H1 (cell line): ENCODE data around the gene OCEL1.

ENCODE experiments used
- CBX8 ChIP-seq: fragments of 300-800, 300-1000 bp; sonication (generic); IDR thresholded peaks from 2 replicates; pipeline ENCODE4 v1.7.1; 2016; ENCODE audit warnings: low read depth, low read length, borderline replicate concordance
- CEBPB ChIP-seq: IDR thresholded peaks from 2 replicates; pipeline ENCODE4 v1.6.1; 2012; ENCODE audit warnings: low read depth, low read length
- CREB1 ChIP-seq: IDR thresholded peaks from 2 replicates; pipeline ENCODE4 v1.6.1; 2012; ENCODE audit warnings: inconsistent platforms
- CTCF ChIP-seq, 3 experiments: IDR thresholded peaks; 1 replicate in 2 of 3; 2 replicates in 1 of 3; pipeline versions ENCODE4 v1.5.1 to v1.6.1; 2011; ENCODE audit warnings: low read length in 3 of 3, mild to moderate bottlenecking in 3 of 3, inconsistent platforms in 2 of 3, low read depth in 1 of 3, moderate library complexity in 1 of 3; ENCODE audit not compliant: insufficient read depth in 1 of 3; ENCODE audit errors: control extremely low read depth in 1 of 3
- EP300 ChIP-seq, 2 experiments: IDR thresholded peaks; 1 replicate in 1 of 2; 2 replicates in 1 of 2; pipeline ENCODE4 v1.6.1; 2011 to 2012; ENCODE audit warnings: low read depth in 2 of 2, low read length in 2 of 2, mild to moderate bottlenecking in 2 of 2, borderline replicate concordance in 1 of 2, inconsistent platforms in 1 of 2, moderate library complexity in 1 of 2
- EZH2 ChIP-seq: fragments of 200-600 bp; sonication (generic); IDR thresholded peaks from 2 replicates; pipeline ENCODE4 v1.7.1; 2012; ENCODE audit warnings: low read depth, mild to moderate bottlenecking, moderate library complexity, low read length, inconsistent platforms; ENCODE audit not compliant: severe bottlenecking
- JUN ChIP-seq: IDR thresholded peaks from 2 replicates; pipeline ENCODE4 v1.6.1; 2011; ENCODE audit warnings: low read depth, mild to moderate bottlenecking, improper control_type of control experiment, low read length
- POLR2AphosphoS5 ChIP-seq: IDR thresholded peaks from 2 replicates; pipeline ENCODE4 v1.6.1; 2011; ENCODE audit warnings: low read depth, low read length

DNA sequence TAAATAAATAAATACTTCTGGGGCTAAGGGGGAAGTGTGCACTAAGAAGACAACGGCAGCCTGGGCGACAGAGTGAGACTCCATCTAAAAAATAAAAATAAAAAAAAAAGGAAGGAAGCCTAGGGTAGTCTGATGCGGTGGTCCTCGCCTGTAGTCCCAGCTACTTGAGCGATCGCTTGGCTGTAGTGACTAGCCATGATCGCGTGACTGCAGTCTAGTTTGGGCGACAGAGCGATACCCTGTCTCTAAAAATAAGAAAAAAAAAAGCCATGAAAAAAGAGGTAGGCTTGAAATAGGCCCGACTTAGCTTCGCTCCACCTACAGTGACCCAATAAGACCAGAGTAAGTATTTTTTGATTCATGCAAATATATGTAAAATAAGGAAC, 40.6 kb downstream of the OCEL1 start:
- TF ChIP-seq JUN = no peak
- no peak for TF ChIP-seq CTCF (IDR thresholded peaks at IDR 0.05; ENCODE audit: control extremely low read depth in 1 of 3, insufficient read depth in 1 of 3, low read depth in 1 of 3, low read length in 3 of 3)
- no peak for TF ChIP-seq EZH2
- no peak for TF ChIP-seq CREB1
- TF ChIP-seq CBX8 = no peak
- TF ChIP-seq CEBPB = no peak
- TF ChIP-seq EP300 (IDR thresholded peaks at IDR 0.05; ENCODE audit: borderline replicate concordance in 1 of 2, low read depth in 2 of 2, low read length in 2 of 2) = no peak
- TF ChIP-seq POLR2AphosphoS5 = no peak
